Body of pancreas (tissue), 4 donors: ENCODE results near the gene VPS9D1.

Experiments used
- POLR2A ChIP-seq, 3 donors: fragments of 450-650 bp; IDR thresholded peaks; one replicate each; pipeline ENCODE4 v1.6.1; 2016; ENCODE audit warnings: antibody characterized with exemption in 3 of 3, mild to moderate bottlenecking in 2 of 3
- TF ChIP-seq, protein P1 (sequence below), 7 experiments: fragments of 450-650 bp in 4 of 7; fragments of 200-600 bp in 3 of 7; sonication (generic) in 3 of 7; IDR thresholded peaks; one replicate each; pipeline ENCODE4 v1.5.1; 2016 to 2019; ENCODE audit warnings: antibody characterized with exemption in 7 of 7

DNA sequence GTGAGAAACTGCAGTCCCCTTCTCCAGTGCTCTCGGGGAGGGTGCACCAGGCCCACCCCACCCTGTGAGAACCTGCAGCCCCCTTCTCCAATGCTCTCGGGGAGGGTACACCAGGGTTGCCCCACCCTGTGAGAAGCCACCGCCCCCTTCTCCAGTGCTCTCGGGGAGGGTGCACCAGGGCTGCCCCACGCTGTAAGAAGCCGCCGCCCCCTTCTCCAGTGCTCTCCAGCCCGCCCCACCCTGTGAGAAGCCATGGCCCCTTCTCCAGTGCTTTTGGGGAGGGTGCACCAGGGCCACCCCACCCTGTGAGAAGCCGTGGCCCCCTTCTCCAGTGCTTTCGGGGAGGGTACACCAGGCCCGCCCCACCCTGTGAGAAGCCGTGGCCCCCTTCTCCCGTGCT lies 50.9 kb downstream of the VPS9D1 start:
- TF ChIP-seq, protein P1, sequence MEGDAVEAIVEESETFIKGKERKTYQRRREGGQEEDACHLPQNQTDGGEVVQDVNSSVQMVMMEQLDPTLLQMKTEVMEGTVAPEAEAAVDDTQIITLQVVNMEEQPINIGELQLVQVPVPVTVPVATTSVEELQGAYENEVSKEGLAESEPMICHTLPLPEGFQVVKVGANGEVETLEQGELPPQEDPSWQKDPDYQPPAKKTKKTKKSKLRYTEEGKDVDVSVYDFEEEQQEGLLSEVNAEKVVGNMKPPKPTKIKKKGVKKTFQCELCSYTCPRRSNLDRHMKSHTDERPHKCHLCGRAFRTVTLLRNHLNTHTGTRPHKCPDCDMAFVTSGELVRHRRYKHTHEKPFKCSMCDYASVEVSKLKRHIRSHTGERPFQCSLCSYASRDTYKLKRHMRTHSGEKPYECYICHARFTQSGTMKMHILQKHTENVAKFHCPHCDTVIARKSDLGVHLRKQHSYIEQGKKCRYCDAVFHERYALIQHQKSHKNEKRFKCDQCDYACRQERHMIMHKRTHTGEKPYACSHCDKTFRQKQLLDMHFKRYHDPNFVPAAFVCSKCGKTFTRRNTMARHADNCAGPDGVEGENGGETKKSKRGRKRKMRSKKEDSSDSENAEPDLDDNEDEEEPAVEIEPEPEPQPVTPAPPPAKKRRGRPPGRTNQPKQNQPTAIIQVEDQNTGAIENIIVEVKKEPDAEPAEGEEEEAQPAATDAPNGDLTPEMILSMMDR (IDR thresholded peaks at IDR 0.05) = no peak
- no peak for TF ChIP-seq POLR2A (IDR thresholded peaks at IDR 0.05)
